ENCODE results near the gene MKLN1. TPM values are rescaled to one million over a fixed set of nuclear protein-coding genes. Genes with fewer than 3 reads are reported as not detected.

The MKLN1 gene
- polyA plus RNA-seq, 1 donor from 2014 or later = 15.9 TPM

DNA sequence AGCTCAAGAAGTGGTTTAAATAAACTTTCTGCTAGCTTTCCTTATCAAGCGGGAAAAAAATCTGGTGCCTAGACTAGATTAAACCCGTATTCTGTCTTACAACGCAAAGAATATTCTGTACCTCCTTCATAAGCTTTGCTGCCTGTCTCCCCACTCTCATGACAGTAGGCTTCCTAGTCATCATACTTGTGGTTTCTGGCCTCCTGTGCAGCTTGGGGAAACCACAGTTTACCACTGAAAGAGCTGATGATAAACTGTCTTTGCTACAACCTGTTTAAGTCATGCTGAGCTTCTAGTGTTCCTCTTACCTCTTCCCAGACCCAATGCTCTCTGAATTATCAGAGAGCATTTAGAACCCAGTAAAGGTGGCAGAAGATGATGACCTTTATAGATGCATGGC lies 173.7 kb downstream of the MKLN1 start:
- Histone ChIP-seq H3K27me3 (ENCODE audit: insufficient read depth, low read depth, low read length) (no peaks in the 10 kb centered on the region), H3K9ac (ENCODE audit: low read length) (no peak overlapping the region), H3K4me2 (ENCODE audit: low read length) (no peak overlapping the region), H2AFZ (ENCODE audit: low read depth, low read length) (no peak overlapping the region), H3K4me3 (ENCODE audit: low read length) (no peak overlapping the region), H4K20me1 (ENCODE audit: insufficient read depth) (no peaks in the 10 kb centered on the region), H3K27ac (ENCODE audit: low read length) (no peak overlapping the region), H3K79me2 (replicated peaks; ENCODE audit: insufficient read depth, low read length) (no peaks in the 10 kb centered on the region), H3F3A (ENCODE audit: insufficient read depth, low read length, poor library complexity, severe bottlenecking) (no peaks in the 10 kb centered on the region), H3K9me2 (ENCODE audit: insufficient read depth, low read length) (no peaks in the 10 kb centered on the region), H3K9me3 (ENCODE audit: low read length) (no peaks in the 10 kb centered on the region), H3K36me3 (ENCODE audit: insufficient read depth, low read length) (no peaks in the 10 kb centered on the region)
- TF ChIP-seq, protein P1, sequence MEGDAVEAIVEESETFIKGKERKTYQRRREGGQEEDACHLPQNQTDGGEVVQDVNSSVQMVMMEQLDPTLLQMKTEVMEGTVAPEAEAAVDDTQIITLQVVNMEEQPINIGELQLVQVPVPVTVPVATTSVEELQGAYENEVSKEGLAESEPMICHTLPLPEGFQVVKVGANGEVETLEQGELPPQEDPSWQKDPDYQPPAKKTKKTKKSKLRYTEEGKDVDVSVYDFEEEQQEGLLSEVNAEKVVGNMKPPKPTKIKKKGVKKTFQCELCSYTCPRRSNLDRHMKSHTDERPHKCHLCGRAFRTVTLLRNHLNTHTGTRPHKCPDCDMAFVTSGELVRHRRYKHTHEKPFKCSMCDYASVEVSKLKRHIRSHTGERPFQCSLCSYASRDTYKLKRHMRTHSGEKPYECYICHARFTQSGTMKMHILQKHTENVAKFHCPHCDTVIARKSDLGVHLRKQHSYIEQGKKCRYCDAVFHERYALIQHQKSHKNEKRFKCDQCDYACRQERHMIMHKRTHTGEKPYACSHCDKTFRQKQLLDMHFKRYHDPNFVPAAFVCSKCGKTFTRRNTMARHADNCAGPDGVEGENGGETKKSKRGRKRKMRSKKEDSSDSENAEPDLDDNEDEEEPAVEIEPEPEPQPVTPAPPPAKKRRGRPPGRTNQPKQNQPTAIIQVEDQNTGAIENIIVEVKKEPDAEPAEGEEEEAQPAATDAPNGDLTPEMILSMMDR (IDR thresholded peaks at IDR 0.05; ENCODE audit: poor library complexity, severe bottlenecking) = no peak
- no peak for TF ChIP-seq MXI1 (conservative IDR thresholded peaks at IDR 0.05; ENCODE audit: poor library complexity, severe bottlenecking)

DNA sequence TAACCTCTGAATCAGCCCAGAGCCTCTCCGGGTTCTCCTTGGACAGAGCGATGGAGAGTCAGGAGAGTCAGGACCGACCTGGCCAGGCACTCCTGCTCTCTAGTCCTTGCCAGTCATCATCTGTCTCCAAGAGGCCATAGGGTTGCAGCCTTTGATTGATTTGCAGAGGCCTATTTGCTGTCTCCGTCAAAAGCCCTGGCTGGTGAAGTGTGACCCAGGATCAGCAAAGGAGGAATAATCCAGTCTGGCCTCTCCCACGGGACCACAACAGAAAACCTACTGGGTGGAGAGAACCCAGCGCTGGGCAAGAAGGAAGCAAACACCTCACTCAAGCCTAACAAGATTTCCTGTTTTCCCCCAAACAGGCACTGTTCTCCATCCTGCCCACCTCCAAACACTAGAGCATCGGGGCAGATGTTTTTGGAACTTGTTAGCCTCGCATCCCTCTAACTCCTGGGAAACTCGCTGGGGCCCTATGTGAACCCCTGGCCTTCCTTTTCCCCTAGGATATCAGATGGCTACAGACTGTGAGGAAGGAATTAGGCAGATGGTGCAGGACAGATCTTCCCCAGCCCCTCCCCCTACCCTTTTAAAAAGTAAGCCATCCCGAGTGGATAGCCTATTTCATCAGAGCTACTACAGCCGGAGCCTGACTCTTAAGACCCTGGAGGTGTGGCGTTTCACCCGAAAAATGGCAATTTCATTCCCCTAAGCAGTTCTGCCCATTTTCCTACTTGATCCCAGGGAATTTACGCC lies 174.4 kb downstream of the MKLN1 start:
- Histone ChIP-seq H2AFZ (ENCODE audit: low read depth, low read length) (no peak overlapping the region), H3K4me3 (ENCODE audit: low read length) (no peak overlapping the region), H3K36me3 (ENCODE audit: insufficient read depth, low read length) (no peaks in the 10 kb centered on the region), H3F3A (ENCODE audit: insufficient read depth, low read length, poor library complexity, severe bottlenecking) (no peaks in the 10 kb centered on the region), H3K9me2 (ENCODE audit: insufficient read depth, low read length) (no peaks in the 10 kb centered on the region), H3K79me2 (replicated peaks; ENCODE audit: insufficient read depth, low read length) (no peaks in the 10 kb centered on the region), H3K4me2 (ENCODE audit: low read length) (no peak overlapping the region), H3K9ac (ENCODE audit: low read length) (no peak overlapping the region), H3K27ac (ENCODE audit: low read length) (no peak overlapping the region), H3K9me3 (ENCODE audit: low read length) (no peaks in the 10 kb centered on the region), H4K20me1 (ENCODE audit: insufficient read depth) (no peaks in the 10 kb centered on the region), H3K27me3 (ENCODE audit: insufficient read depth, low read depth, low read length) (no peaks in the 10 kb centered on the region)
- no peak for TF ChIP-seq TAF1 (IDR thresholded peaks at IDR 0.05; ENCODE audit: low read depth)
- TF ChIP-seq POLR2AphosphoS5 (IDR thresholded peaks at IDR 0.05) = no peak
- TF ChIP-seq, protein P2, sequence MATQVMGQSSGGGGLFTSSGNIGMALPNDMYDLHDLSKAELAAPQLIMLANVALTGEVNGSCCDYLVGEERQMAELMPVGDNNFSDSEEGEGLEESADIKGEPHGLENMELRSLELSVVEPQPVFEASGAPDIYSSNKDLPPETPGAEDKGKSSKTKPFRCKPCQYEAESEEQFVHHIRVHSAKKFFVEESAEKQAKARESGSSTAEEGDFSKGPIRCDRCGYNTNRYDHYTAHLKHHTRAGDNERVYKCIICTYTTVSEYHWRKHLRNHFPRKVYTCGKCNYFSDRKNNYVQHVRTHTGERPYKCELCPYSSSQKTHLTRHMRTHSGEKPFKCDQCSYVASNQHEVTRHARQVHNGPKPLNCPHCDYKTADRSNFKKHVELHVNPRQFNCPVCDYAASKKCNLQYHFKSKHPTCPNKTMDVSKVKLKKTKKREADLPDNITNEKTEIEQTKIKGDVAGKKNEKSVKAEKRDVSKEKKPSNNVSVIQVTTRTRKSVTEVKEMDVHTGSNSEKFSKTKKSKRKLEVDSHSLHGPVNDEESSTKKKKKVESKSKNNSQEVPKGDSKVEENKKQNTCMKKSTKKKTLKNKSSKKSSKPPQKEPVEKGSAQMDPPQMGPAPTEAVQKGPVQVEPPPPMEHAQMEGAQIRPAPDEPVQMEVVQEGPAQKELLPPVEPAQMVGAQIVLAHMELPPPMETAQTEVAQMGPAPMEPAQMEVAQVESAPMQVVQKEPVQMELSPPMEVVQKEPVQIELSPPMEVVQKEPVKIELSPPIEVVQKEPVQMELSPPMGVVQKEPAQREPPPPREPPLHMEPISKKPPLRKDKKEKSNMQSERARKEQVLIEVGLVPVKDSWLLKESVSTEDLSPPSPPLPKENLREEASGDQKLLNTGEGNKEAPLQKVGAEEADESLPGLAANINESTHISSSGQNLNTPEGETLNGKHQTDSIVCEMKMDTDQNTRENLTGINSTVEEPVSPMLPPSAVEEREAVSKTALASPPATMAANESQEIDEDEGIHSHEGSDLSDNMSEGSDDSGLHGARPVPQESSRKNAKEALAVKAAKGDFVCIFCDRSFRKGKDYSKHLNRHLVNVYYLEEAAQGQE (IDR thresholded peaks at IDR 0.05; ENCODE audit: borderline replicate concordance) = no peak
- TF ChIP-seq RAD21 (conservative IDR thresholded peaks at IDR 0.05) = no peak
- no peak for TF ChIP-seq MXI1 (conservative IDR thresholded peaks at IDR 0.05; ENCODE audit: poor library complexity, severe bottlenecking)
- TF ChIP-seq, protein P1 (IDR thresholded peaks at IDR 0.05; ENCODE audit: poor library complexity, severe bottlenecking) = no peak
- no peak for TF ChIP-seq SMC3 (conservative IDR thresholded peaks at IDR 0.05; ENCODE audit: poor library complexity)
- no peak for TF ChIP-seq EZH2 (IDR thresholded peaks at IDR 0.05; ENCODE audit: borderline replicate concordance, insufficient read depth, low read length, poor library complexity, severe bottlenecking)
